ENCODE measurements around the gene ATP8A1.

ATP8A1 gene

DNA sequence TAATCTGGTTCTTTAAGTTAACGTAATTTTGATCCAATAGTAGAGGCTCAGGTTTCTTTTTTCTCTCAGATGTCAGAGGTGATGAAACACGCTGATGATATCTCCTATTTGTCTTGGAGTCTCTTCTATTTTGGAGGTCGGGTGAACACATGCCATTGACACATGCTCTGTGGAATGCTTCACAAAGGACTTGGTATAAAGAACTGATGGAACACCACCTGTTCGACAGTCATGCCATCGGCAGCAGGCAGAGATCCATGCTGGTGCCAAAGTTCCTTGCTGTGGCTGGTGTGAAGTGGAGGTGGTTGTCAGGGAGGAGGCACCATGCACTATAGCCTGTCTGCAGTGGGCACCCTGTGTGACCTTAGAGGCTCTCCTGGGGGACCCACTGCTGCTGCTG lies 94.9 kb downstream of the ATP8A1 start:
- DNase-seq: no peak

DNA sequence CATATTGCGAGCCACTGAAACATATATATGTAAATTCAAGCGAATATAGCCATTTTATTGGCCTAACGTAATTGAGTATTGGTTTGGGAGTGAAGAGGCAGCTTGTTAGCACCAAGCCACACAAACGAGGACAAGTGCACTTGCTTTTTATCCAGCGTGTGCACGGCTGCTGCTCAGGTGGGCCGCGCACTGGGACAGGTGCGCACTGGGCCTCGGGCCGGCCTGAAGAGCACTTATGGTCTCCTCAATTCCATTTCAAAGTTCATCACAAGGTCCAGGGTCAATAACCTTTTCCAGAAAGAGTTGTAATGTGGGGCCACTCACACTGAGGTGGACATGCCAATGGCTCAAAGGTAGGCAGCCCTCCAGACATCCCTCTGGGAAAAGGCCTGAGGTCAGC lies 95.9 kb downstream of the ATP8A1 start:
- DNase-seq: no peak

DNA sequence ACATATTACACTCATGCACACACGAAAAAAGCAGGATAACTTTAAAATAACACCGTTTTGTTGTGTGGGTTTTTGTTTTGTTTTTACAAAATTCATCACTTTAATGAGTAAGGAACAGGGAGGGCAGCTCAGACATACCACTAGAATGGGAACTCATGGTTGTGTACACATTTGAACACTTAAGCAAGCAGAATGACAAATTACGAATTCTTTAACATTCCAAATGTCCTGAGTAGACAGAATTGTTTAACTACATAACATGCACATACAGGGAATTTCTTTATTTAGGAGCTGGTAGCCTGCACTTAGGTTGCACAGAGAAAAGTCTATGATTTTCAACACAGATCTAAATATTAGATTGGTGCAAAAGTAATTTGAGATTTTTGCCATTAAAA lies 96.4 kb downstream of the ATP8A1 start:
- DNase-seq: no peak

- no peak for DNase-seq
Observed at GRCh38 chr4:42558156-42558555, 98.7 kb downstream of the ATP8A1 start.

- DNase-seq: no peak
Observed at GRCh38 chr4:42555828-42556227, 101.1 kb downstream of the ATP8A1 start.

GRCh38 chr4:42554072-42554471 lies 102.8 kb downstream of the ATP8A1 start:
- no peak for DNase-seq

GRCh38 chr4:42549896-42550295 lies 107.0 kb downstream of the ATP8A1 start:
- no peak for DNase-seq

DNA sequence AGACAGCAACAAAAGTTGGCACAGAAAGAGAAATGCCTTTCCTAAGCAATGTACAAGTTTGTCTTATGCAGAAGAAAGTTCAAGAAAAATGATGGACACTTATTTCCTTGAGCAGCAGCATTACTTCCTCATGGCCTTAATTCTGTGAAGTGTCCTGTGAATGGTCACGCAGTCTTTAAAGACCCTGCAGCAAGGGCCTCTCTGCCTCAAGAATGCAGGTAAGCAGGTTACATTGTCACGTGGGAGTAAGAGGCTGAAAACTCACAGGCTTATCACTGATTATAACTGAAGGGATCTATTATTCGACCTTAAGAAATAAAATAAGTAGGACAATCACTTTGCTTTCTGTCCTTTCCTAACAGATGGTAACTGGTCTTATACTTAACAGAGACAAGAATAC lies 109.1 kb downstream of the ATP8A1 start:
- no peak for DNase-seq

- no peak for DNase-seq
Observed at GRCh38 chr4:42543762-42544161, 113.1 kb downstream of the ATP8A1 start.

DNA sequence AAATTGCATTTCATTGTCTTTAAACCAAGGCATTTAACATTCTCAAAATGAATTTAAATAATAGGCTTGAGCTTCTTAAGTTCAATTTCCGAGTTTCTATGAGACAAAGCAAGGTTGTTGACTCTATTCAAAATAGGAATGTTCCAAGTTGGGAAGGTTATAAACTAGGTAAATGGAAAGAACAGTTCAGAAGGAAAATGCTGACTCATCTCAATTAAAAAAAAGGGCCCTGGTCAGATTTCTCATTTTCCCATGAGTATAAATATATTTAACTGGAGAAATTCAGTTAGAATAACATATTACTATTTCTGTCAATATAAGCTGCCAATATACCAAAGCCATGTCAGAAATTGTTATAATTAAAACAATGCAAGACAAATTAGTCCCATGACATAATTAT lies 113.8 kb downstream of the ATP8A1 start:
- no peak for DNase-seq

- DNase-seq: no peak
Observed at GRCh38 chr4:42541647-42542046, 115.3 kb downstream of the ATP8A1 start.

DNA sequence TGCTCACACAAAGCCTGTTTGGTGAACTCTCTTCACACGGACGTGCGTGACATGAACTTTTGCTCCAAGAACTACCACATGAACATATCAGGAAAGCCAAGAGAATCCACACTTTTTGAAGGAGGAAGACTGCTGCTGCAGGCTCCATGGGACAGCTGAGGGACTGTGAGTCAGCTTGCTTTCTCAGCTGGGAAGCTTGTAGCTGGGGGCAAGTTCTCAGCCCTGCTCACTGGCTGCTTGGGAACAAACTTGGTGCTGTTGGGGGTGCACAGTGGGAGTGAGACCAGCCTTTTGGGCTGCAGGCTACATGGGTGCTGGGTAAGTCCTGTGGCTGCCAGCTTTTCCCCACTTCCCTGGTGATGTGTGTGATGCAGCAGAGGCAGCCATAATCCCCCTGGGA lies 123.9 kb downstream of the ATP8A1 start:
- DNase-seq: no peak

GRCh38 chr4:42531341-42532030 lies 125.4 kb downstream of the ATP8A1 start:
- DNase-seq: no peak

- DNase-seq: no peak
Observed at GRCh38 chr4:42523066-42523718, 133.7 kb downstream of the ATP8A1 start.

GRCh38 chr4:42519803-42520417 lies 137.0 kb downstream of the ATP8A1 start:
- DNase-seq: peak; percentile 5 to 10

DNA sequence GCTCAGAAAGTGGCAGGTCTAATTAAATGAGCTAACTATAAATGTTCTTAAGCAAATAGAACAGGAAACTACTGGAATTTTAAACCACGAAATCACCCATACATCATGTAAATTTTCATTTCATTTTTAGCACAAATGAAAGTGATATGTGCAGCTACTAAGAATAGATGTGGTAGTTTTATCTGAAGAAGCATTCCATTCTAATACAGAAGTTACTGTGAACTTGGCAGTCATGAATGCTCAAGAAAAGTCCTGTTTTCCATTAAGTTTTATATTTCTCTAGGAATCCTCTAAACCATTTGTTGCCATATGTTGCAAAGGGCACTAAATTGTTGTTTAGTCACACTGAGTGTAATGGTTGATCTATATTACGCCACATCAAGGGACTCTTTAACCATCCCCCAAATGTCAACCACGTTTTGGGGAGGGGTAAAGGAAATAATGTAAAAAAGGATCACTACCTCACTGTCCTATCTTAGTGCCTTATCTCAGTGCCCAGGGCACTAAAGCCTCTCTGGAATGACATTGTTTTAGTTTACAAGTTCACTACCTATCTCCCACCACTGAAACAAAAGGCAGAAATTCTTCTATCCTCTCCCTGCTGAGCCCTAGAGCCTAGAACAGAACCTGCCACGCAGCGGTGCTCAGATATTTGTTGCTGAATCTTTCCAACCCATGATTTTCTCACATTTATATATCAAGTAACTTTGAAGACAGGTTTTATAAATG lies 141.6 kb downstream of the ATP8A1 start:
- no peak for DNase-seq

DNA sequence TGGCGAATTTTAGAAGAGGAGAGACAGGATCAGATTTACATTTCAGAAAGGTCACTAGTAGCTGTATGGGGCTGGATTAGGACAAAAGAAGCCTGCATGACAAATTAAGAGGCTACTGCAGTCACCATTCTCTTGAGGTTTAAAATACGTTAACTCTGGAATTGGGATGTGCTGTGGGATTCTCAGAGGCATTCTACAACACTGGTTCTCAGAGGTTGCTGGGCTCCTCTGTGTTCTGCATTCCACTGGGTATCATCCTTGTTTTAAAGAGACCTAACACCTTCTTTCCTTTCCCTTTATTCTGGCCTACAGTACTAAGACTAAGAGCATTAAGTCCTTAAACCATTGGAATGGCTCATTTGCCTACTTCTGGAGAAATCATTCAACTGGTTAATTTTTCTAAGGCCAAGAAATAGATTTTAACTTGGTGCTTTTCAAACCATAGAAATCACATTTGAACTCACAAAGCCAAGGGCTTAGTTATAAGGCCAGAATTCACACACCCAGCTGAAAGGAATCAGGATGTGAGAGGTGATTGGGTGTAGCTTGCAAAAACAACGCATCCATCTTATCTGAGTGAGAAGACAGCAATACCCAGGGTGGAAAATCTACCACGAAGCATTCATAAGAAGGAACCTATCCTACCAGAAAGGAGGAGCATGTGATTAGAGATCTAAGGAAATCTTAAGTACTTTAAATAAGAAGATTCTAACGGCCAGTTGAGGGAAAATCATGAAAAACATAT lies 143.0 kb downstream of the ATP8A1 start:
- DNase-seq: no peak

- no peak for DNase-seq
Observed at GRCh38 chr4:42512226-42512625, 144.7 kb downstream of the ATP8A1 start.

GRCh38 chr4:42510225-42510624 lies 146.7 kb downstream of the ATP8A1 start:
- DNase-seq: no peak

DNA sequence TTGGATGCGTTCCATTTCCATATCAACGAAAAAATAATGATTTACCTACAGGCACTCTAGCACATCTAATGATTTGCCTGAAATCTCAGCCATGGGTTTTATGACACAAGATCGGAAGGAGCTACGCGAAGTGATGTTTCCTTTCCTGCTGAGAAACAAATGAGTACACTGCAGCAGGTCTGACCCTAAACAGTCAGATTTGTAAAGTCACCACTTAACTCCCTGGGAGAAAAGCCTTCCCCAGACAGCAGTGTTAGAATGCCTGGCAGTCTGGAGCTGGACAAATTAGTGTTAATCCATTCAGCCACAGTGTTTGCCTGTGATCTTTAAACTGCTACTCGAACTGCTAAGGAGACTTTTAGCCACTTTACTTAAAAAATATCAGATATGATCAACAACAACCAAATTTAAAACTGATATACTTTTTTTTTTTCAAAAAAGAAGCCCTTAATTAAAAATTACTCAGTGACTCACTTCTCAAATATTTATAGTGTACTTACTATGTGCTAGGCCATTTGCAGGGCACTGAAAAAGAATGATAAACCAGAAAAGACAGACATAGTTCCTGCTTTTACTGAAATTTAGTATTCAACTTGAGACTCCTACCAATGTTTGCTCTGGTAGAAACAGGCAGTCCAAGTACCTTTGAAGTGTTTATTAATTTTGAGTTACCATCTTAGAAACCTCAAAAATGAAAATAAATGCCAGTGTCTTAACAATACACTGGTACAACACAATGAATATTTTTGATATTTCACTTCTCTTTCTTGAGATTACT lies 155.1 kb downstream of the ATP8A1 start:
- DNase-seq: no peak

DNA sequence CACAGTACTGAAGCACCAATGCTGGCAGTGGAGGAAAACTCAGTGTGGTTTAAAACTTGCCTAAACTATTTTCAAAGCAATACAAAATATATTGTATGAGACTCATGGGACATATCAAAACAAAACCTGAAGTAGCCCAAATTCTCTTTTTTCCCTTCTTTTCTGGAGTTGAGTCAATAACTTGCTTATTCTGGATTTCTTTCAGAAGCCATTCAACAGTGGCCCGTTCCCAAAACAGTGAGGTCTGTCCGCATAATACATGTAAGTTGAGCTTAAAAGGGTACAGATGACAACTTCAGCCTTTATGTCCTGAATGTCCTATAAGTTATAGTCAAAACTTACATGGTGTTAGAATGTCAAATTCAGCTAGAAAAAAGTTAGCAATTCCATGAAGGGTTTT lies 158.9 kb downstream of the ATP8A1 start:
- no peak for DNase-seq
